ENCODE results near the gene SCUBE2. TPM values are rescaled to one million over a fixed set of nuclear protein-coding genes. Genes with fewer than 3 reads are reported as not detected.

SCUBE2 gene
- total and polyA plus RNA-seq, 2 of the 4 experiments (the other 2 are of a cell fraction) = 0.43 to 0.72 TPM

DNA sequence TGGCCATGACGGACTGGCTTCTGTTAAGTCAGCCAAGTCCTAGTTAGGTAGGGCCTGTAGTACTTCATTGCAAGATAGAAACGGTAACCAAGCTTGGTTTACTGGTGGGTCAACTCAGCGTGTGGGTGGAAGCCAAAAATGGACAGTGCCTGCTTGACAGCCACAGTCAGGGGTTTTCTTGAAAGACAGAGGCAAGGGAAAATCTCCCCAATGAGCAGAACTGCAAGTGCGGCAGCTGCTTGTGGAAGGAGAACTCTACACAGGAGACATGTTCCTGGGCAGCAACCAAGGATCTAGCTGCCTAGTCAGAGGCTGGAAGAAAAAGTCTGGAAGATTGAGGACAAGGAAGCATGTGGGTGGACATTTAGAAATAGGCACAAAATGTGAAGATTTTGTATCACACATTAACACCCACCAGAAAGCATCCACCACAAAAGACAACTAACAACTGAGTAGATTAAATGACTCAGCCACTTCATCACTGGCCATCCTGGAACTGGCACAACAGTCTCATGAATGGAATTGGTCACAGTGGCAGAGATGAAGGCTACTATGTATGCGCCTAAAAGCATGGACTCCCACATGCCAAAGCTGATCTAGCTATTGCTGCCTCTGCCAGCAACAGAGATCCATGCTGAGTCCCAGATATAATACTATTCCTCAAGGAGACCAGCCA, 40.9 kb upstream of the SCUBE2 start:
- no peak overlapping the region for H3K9ac ChIP-seq (ENCODE audit: low read depth, low read length)
- H3K36me3 ChIP-seq (ENCODE audit: control insufficient read depth, insufficient read depth, low read length) = peaks cover 14% of the 10 kb centered on the region
- H2BK20ac ChIP-seq (ENCODE audit: low read depth, low read length) = no peak overlapping the region
- H2BK120ac ChIP-seq (ENCODE audit: low read depth, low read length) = no peak overlapping the region
- H2AFZ ChIP-seq (replicated peaks; ENCODE audit: low read length, poor library complexity) = no peak overlapping the region
- H4K8ac ChIP-seq (ENCODE audit: low read depth in 2 of 2, low read length in 2 of 2) = no peak overlapping the region
- H3K23ac ChIP-seq (ENCODE audit: low read depth, low read length) = no peak overlapping the region
- no peak overlapping the region for H3K4ac ChIP-seq (ENCODE audit: low read depth, low read length)
- no peaks in the 10 kb centered on the region for H4K20me1 ChIP-seq (ENCODE audit: insufficient read depth, low read length)
- no peak overlapping the region for H2AK9ac ChIP-seq (replicated peaks; ENCODE audit: low read depth, low read length, poor library complexity)
- H3K9me3 ChIP-seq (ENCODE audit: control insufficient read depth, insufficient read depth, low read length) = no peaks in the 10 kb centered on the region
- H3K79me1 ChIP-seq (ENCODE audit: low read depth in 1 of 2, low read length in 2 of 2) = peaks cover under 1 to 13% of the 10 kb centered on the region in 2 experiments; a peak in 2 of 4 replicates
- no peak for ATAC-seq (ENCODE audit: low read depth)
- no peak overlapping the region for H3K4me2 ChIP-seq (ENCODE audit: low read depth, low read length)
- H4K91ac ChIP-seq (ENCODE audit: insufficient read depth, low read depth, low read length) = no peak overlapping the region
- H3K4me3 ChIP-seq (ENCODE audit: insufficient read depth, low read depth, low read length) = no peak overlapping the region
- no peak overlapping the region for H2BK15ac ChIP-seq (ENCODE audit: low read depth, low read length)
- no peak overlapping the region for H3K14ac ChIP-seq (replicated peaks; ENCODE audit: low read depth, low read length)
- H3K4me1 ChIP-seq (ENCODE audit: control insufficient read depth, insufficient read depth, low read length) = no peaks in the 10 kb centered on the region
- intact Hi-C loops (cut with micrococcal nuclease) (loop anchor here (10.0 kb wide), 1 partner anchor 438 kb away; no protein-coding TSS in a partner anchor), dilution Hi-C loops (cut with HindIII; ENCODE audit: low sequenced_read_pairs, unreplicated experiment) (no loop called here), in situ Hi-C loops (cut with MboI; ENCODE audit: low sequenced_read_pairs) (loop anchor here (5.0 to 25.0 kb wide), 2 partner anchors 115 to 445 kb away; partner anchors contain the start of genes RPL27A and TRIM66)
- no peak for DNase-seq
- TF ChIP-seq, protein P1, sequence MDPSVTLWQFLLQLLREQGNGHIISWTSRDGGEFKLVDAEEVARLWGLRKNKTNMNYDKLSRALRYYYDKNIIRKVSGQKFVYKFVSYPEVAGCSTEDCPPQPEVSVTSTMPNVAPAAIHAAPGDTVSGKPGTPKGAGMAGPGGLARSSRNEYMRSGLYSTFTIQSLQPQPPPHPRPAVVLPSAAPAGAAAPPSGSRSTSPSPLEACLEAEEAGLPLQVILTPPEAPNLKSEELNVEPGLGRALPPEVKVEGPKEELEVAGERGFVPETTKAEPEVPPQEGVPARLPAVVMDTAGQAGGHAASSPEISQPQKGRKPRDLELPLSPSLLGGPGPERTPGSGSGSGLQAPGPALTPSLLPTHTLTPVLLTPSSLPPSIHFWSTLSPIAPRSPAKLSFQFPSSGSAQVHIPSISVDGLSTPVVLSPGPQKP (IDR thresholded peaks at IDR 0.05; ENCODE audit: borderline replicate concordance, low read depth, low read length) = no peak
- no peak for TF ChIP-seq FOS (IDR thresholded peaks at IDR 0.05; ENCODE audit: low read depth, low read length)
- no peak for TF ChIP-seq MXI1 (IDR thresholded peaks at IDR 0.05; ENCODE audit: borderline replicate concordance, low read depth, low read length)
- TF ChIP-seq POLR2A (IDR thresholded peaks at IDR 0.05; ENCODE audit: low read depth, low read length) = no peak
- H4K5ac ChIP-seq (ENCODE audit: low read depth, low read length) = no peak overlapping the region
- H3K18ac ChIP-seq (ENCODE audit: low read depth, low read length) = no peak overlapping the region
- no peaks in the 10 kb centered on the region for H3K27me3 ChIP-seq (ENCODE audit: control insufficient read depth, insufficient read depth, low read length)
- H2AK5ac ChIP-seq (ENCODE audit: low read depth, low read length) = no peak overlapping the region
- WGBS, 2 experiments (ENCODE audit: extremely low coverage in 2 of 2, insufficient read length in 1 of 2) = 100% methylated on average over 3 of the region's 5 CpGs; no CpG with 5 or more reads in 1 of the 2 experiments
- CTCF ChIA-PET = interaction anchor here (0.9 kb wide), 1 partner anchor 37 kb away, joined by 3 read pairs; no protein-coding TSS in a partner anchor
- POLR2A ChIA-PET (ENCODE audit: unreplicated experiment) = no interaction called here
- no peak overlapping the region for H2BK5ac ChIP-seq (ENCODE audit: low read depth, low read length, poor library complexity, severe bottlenecking)
- H3K56ac ChIP-seq (ENCODE audit: extremely low read depth, insufficient read depth, low read length) = no peak overlapping the region
- BruUV-seq (replicated peaks) = no TSS peak
- no peak overlapping the region for H3K27ac ChIP-seq (ENCODE audit: insufficient read depth, low read length)
- peaks cover 8% of the 10 kb centered on the region; the same call in 1 of the 2 replicates for H3K9me1 ChIP-seq (ENCODE audit: insufficient read depth, low read length)

Data from IMR-90 (cell line).